Pancreas (tissue), 10 donors: ENCODE data around the gene ZNF331. TPM values are rescaled to one million over a fixed set of nuclear protein-coding genes. Genes with fewer than 3 reads are reported as not detected.
"Not testable (repeated sequence)": the region's sequence is repeated elsewhere in the genome, so short reads cannot be mapped to it uniquely, and the experiment has no call there.

Experiments used
- ATAC-seq, 4 donors: fragments of 200-7000 bp; cut with Tn5 transposase; one replicate each; pipeline versions ENCODE4 v1.8.0 to v1.9.1; 2020; ENCODE audit warnings: mild to moderate bottlenecking in 4 of 4, moderate library complexity in 4 of 4
- DNase-seq, 6 donors: peaks; one replicate each; pipeline ENCODE4 v3.0.0-alpha.2; 2020
- FAIRE-seq: peaks from 2 replicates; lab custom pipeline; 2012; peaks lifted over from hg19 to GRCh38; lab: Jason Lieb, UNC
- H3K27ac ChIP-seq, 4 donors: fragments of 200-600 bp; sonication (generic); 1 replicate in 3 of 4; 2 replicates in 1 of 4; pipeline versions ENCODE4 v1.5.0 to v1.8.0; 2020
- H3K27me3 ChIP-seq, 4 donors: fragments of 200-600 bp; one replicate each; pipeline ENCODE4 v1.8.0; 2021
- H3K36me3 ChIP-seq, 3 donors: fragments of 200-600 bp; sonication (generic) in 1 of 3; one replicate each; pipeline versions ENCODE4 v1.5.0 to v1.8.0; 2020 to 2021
- H3K4me1 ChIP-seq, 3 donors: fragments of 200-600 bp; one replicate each; pipeline ENCODE4 v1.8.0; 2021
- H3K4me3 ChIP-seq, 4 donors: fragments of 200-600 bp; sonication (generic) in 2 of 4; one replicate each; pipeline versions ENCODE4 v1.5.0 to v1.8.0; 2020 to 2021
- H3K9me3 ChIP-seq, 4 donors: fragments of 200-600 bp; one replicate each; pipeline ENCODE4 v1.8.0; 2021
- CTCF ChIP-seq, 4 donors: fragments of 200-600 bp; sonication (generic) in 3 of 4; IDR thresholded peaks; one replicate each; pipeline versions ENCODE4 v1.5.0 to v1.8.0; 2021; ENCODE audit warnings: antibody characterized with exemption in 4 of 4
- WGBS, 2 donors: extraction: QIAGEN DNeasy Blood & Tissue Kit; methylation state at CpG; one replicate each; pipeline ENCODE4 v1.1.7; 2013; 5-methylcytosine and 5-hydroxymethylcytosine counted together
- intact Hi-C, 3 donors: fragments of 100-400 bp; cut with DNase I; formaldehyde crosslinking; loops; one replicate each; pipeline versions ENCODE4 v1.11.1 to v1.14.2; 2022
- polyA plus RNA-seq, 2 donors: library from polyadenylated mRNA; stranded (reverse); fragments of 200-250 nt; gene quantifications; one replicate each; pipeline ENCODE4 v1.2.3, GENCODE V29; 2013
- total RNA-seq, 6 donors: library from RNA; stranded (reverse); fragmentation: NEBNext Ultra II Directional in 4 of 6; extraction: Animal tissue kit (Norgen Biotek cat#: 25700) in 4 of 6; gene quantifications; one replicate each; pipeline versions ENCODE4 v1.2.1 to v1.2.4, GENCODE V29; 2021 to 2023
- donor health status: healthy with polysubstance abuse.
- donor health status: DM: no; HTN: no; CAD: no; lungs with moderate emphysema.
- donor health status: DM: no; HTN: no; CAD: no.
- donor health status: control.
- donor health status: control.
- donor health status: Bipolar disorder and iron deficiency.
- donor health status: DM: yes; HTN: yes; CAD: no.
- donor health status: DM: no; HTN: no; CAD: no.
- donor health status: DM: no; HTN: no; CAD: no.
- donor health status: DM: yes; HTN: yes; CAD: no.

ZNF331 gene
- total RNA-seq (10 to 100 TPM in 5 of 6 donors, 1 to 10 TPM in 1; 9.4 to 13.2 (median 11.3) TPM), polyA plus RNA-seq (10 to 100 TPM; 14.3 to 14.5 TPM)

GRCh38 chr19:53537521-53538377 is at the start of gene ZNF331:
Gene ZNF331 (plus strand): TSS chr19:53538145. CDS start chr19:53569377, 31,232 bp downstream.
- no peaks in the 10 kb centered on the region for H3K9me3 ChIP-seq
- WGBS, 2 donors, result 58 to 61% methylated on average over 77 to 81 of the region's 81 CpGs
- peak; percentile 73 to 95 (median 86) for DNase-seq
- peak within 1 kb of the TSS; percentile 40 to 59 (median 50) for H3K4me3 ChIP-seq
- TF ChIP-seq CTCF (IDR thresholded peaks at IDR 0.05), result peak in 1 of 4 donors; percentile 24
- FAIRE-seq, result no peak
- intact Hi-C loops, result no loop called here
- peak within 1 kb of the TSS; percentile 40 to 77 (median 76) for H3K27ac ChIP-seq
- H3K4me1 ChIP-seq, result peaks cover 0 to 3% (median 0%) of the 10 kb centered on the region in 3 donors
- no peaks in the 10 kb centered on the region for H3K36me3 ChIP-seq
- no peaks in the 10 kb centered on the region for H3K27me3 ChIP-seq
- ATAC-seq, result peak; percentile 84 to 92 (median 88)

GRCh38 chr19:53492153-53492552 is 45.8 kb upstream of the ZNF331 start:
- ATAC-seq, result no peak
- Histone ChIP-seq H3K4me1 (no peaks in the 10 kb centered on the region), H3K27me3 (no peaks in the 10 kb centered on the region), H3K36me3 (peaks cover 0 to 27% (median 4%) of the 10 kb centered on the region in 3 donors), H3K27ac (no peak overlapping the region), H3K4me3 (no peak overlapping the region), H3K9me3 (peaks cover 0 to 7% (median 0%) of the 10 kb centered on the region in 4 donors)
- WGBS, 2 donors, result 93 to 96% methylated on average over 5 of the region's 5 CpGs
- DNase-seq, result no peak
- no peak for TF ChIP-seq CTCF (IDR thresholded peaks at IDR 0.05)
- intact Hi-C loops, result no loop called here
- FAIRE-seq, result no peak

- FAIRE-seq, result not testable (repeated sequence)
These were observed 40.5 kb upstream of the ZNF331 start for GRCh38 chr19:53497311-53498023.

GRCh38 chr19:53498024-53498395 is 39.9 kb upstream of the ZNF331 start:
- intact Hi-C loops, H3K27me3 ChIP-seq, ATAC-seq, H3K27ac ChIP-seq, FAIRE-seq, DNase-seq, H3K36me3 ChIP-seq, H3K4me3 ChIP-seq, H3K4me1 ChIP-seq, H3K9me3 ChIP-seq: not testable (repeated sequence)
- WGBS, 2 donors, result 54% methylated on average over 4 of the region's 4 CpGs

More at GRCh38 chr19:53497311-53498023, 40.5 kb upstream of the ZNF331 start:
- peak in 3 of 4 donors; percentile 14 to 77 (median 44) for ATAC-seq
- H3K27ac ChIP-seq, H3K4me3 ChIP-seq, intact Hi-C loops, H3K4me1 ChIP-seq, DNase-seq, H3K27me3 ChIP-seq, H3K9me3 ChIP-seq, H3K36me3 ChIP-seq: not testable (repeated sequence)
- WGBS, 2 donors, result 29 to 35% methylated on average over 11 of the region's 11 CpGs

- DNase-seq, H3K27ac ChIP-seq, FAIRE-seq, H3K4me3 ChIP-seq, ATAC-seq, H3K4me1 ChIP-seq, intact Hi-C loops, H3K36me3 ChIP-seq, H3K27me3 ChIP-seq, H3K9me3 ChIP-seq: not testable (repeated sequence)
- 20 to 40% methylated on average over 7 of the region's 7 CpGs for whole genome bisulfite sequencing, 2 donors
These were observed 34.8 kb upstream of the ZNF331 start for GRCh38 chr19:53503151-53503550.

- intact Hi-C loops, FAIRE-seq, H3K27me3 ChIP-seq, DNase-seq, H3K4me3 ChIP-seq, H3K9me3 ChIP-seq, H3K27ac ChIP-seq, H3K36me3 ChIP-seq, H3K4me1 ChIP-seq: not testable (repeated sequence)
- 1 to 19% methylated on average over 7 of the region's 14 CpGs for WGBS, 2 donors
- peak in 3 of 4 donors; percentile 59 to 62 (median 60) for ATAC-seq
These were observed 34.1 kb upstream of the ZNF331 start for GRCh38 chr19:53503671-53504364.

- FAIRE-seq, H3K36me3 ChIP-seq, H3K27me3 ChIP-seq, DNase-seq, H3K4me3 ChIP-seq, intact Hi-C loops, H3K9me3 ChIP-seq, H3K27ac ChIP-seq, H3K4me1 ChIP-seq: not testable (repeated sequence)
- peak in 3 of 4 donors; percentile 88 to 93 (median 89) for ATAC-seq
- 5 to 6% methylated on average over 11 to 13 of the region's 13 CpGs for WGBS, 2 donors
These were observed 33.6 kb upstream of the ZNF331 start for GRCh38 chr19:53504365-53504703.
